GM18498 (cell line): ENCODE measurements around the gene MAP1S.
"Not testable (repeated sequence)": the region's sequence is repeated elsewhere in the genome, so short reads cannot be mapped to it uniquely, and the experiment has no call there.

ENCODE experiments used
- ATAC-seq: cut with Tn5 transposase; IDR thresholded peaks from one replicate; pipeline ENCODE4 v1.9.1; 2021; ENCODE audit warnings: mild to moderate bottlenecking, moderate library complexity; ENCODE audit not compliant: unreplicated experiment

MAP1S gene

DNA sequence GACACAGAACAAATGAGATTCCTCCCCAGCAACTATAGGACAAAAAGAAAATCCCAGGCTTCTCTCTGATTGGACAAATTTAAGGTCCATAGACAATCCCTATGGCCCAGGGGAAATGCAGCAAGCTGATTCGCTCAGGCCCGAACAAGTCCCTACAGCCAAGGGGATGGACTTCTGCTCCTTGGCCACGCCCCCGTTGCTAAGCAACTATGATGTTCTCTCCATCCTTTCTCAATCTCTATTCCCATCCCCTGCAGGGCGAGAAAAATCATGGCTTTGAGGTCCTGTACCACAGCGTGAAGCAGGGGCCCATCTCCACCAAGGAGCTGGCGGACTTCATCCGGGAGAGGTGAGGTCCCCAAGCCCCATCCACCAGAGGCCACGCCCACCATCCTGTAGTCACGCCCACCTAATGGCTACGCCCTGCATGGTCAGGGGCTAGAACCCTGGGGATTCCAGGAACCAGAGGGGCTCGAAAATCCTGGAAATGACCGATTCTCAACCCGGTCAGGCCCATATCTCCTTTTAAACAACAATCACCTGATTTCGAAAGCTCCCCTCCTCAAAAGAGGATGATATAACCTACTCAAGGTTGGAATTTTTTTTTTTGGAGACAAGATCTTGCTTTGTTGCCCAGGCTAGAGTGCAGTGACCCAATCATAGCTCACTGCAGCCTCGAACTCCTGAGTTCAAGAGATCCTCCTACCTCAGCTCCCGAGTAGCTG lies 43.4 kb downstream of the MAP1S start:
- no peak for ATAC-seq

DNA sequence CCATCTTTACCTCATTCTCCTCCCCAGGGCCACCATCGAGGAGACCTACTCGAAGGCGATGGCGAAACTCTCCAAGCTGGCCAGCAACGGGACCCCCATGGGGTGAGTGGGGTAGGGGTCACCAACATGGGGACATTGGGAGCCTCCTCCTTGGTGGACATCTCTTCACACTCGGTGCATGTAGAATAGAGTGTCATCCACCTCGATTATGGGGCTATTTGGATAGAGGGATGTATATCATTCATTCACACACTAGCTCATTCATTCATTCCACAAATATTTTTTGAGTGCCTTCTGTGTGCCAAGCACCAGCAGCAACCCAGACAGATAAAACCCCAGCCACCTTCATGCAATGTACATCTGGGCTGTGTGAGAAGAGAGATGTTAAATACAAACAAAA lies 45.1 kb downstream of the MAP1S start:
- no peak for ATAC-seq

DNA sequence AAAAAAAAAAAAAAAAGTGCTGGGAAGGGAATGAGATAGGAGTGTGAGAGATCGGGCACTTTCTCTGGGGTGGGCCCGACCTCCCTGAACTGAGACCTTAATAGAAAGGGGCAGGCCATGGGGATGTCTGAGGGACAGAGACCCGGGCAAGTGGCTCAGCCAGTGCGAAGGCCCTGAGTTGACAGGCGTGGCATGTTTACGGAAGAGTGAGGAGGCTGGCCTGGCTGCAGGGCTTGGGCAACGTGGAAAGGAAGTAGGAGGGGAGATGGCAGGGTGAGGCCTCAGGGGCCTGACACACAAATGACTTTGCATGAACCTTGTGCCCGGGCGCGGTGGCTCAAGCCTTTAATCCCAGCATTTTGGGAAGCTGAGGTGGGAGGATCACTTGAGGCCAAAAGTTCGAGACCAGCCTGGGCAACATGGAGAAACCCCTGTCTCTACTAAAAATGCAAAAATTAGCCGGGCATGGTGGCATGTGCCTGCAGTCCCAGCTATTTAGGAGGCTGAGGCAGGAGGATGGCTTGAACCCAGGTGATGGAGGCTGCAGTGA lies 45.9 kb downstream of the MAP1S start:
- ATAC-seq = no peak

DNA sequence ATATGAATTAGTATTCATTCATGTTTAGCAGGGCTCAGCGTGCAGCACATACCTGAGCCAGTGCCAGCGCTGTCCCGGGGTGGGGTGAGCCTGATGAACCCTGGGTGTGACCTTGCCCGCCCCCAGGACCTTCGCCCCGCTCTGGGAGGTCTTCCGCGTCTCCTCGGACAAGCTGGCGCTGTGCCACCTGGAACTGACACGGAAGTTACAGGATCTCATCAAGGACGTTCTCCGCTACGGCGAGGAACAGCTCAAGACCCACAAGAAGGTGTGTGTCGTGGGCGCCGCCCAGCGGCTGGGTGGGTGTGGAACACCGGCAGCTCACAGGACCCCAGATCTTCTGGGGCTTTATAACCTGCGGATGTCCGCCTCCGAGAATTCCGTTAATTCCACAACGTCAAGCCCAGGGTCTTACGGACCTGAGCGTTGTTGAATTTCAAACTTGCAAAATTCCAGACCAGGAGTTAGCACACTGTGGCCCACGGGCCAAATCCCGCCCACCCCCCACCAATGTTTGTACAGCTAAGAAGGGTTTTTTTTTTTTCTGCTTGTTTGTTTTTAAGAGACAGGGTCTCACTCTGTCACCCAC lies 47.4 kb downstream of the MAP1S start:
- no peak for ATAC-seq

DNA sequence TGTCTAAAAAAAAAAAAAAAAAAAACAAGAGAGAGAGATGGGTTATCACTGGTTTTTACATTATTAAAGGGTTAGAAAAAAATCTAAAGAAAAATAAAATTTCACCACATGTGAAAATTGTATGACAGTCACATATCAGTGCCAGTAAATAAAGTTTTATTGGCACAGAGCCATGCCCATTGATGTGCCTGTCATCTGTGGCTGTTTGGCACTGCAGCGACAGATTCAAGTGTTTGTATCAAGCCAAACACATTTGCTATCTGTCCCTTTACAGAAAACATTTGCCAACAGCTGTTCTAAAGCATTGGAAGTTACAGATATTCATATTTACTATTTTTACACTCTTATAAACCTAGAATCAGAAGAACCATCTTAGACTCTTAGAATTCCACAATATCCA lies 48.3 kb downstream of the MAP1S start:
- ATAC-seq = no peak

DNA sequence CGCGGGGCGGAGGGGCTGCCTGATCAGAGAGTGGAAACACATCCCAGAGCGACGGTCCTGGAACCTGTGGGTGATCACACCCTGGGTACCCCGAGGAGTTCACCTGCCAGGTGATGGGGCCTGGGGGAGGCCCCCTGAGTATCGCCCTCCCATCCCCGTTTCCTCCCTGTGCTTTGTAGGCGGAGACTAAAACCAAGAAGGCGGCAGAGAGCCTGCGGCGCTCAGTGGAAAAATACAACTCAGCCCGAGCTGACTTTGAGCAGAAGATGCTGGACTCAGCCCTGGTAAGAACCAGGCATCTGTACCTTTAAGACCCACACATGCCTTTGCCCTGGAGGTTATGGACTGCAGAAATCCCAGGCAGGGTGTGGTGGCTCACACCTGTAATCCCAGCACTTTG lies 51.3 kb downstream of the MAP1S start:
- no peak for ATAC-seq

DNA sequence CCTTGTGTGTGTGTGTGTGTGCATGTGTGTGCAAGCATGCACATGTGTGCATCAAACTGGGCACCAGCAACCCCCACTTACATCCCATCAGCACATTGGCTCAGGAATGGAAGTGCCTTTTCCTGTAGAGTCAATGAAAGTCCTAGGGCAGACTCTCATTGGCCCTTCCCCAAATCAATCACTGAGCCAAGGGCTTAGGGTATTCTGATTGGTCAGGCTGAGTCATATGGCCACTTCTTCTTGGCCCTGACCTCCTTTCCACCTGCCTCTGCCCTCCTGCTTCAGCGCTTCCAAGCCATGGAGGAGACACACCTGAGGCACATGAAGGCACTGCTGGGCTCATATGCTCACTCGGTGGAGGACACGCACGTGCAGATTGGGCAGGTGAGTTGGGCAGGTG lies 52.9 kb downstream of the MAP1S start:
- ATAC-seq = no peak

DNA sequence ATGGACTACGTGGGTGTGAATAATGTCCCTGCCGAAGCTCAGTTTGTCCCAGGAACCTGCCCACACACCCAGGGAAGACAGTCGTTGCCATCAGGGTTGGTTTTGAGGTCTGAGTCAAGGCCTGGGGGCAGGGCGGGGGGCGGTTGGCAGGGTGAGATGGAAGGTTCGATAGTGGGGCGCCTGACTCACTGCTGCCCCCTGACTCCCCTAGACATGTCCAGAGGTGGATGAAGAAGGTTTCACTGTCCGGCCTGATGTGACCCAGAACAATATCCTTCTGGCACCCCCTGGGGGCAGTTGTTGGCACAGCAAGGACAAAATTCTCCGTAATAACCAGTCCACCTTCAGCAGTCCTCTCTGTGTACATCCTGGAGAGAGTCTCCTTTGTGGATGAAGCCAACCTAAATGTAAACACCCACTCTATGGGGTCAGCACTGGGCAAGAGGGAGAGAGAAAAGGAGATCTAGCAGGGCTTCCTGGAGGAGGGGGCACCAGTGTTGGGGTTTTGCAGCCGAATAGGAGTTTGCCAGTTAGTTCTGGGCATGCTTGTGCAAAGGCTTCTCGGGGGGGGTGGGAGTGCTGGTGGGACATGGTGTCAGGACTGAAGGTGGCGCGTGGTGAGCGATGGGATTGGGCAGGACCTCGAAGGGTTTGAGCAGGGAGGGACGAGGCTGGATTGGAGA lies 56.1 kb downstream of the MAP1S start:
- ATAC-seq = no peak

DNA sequence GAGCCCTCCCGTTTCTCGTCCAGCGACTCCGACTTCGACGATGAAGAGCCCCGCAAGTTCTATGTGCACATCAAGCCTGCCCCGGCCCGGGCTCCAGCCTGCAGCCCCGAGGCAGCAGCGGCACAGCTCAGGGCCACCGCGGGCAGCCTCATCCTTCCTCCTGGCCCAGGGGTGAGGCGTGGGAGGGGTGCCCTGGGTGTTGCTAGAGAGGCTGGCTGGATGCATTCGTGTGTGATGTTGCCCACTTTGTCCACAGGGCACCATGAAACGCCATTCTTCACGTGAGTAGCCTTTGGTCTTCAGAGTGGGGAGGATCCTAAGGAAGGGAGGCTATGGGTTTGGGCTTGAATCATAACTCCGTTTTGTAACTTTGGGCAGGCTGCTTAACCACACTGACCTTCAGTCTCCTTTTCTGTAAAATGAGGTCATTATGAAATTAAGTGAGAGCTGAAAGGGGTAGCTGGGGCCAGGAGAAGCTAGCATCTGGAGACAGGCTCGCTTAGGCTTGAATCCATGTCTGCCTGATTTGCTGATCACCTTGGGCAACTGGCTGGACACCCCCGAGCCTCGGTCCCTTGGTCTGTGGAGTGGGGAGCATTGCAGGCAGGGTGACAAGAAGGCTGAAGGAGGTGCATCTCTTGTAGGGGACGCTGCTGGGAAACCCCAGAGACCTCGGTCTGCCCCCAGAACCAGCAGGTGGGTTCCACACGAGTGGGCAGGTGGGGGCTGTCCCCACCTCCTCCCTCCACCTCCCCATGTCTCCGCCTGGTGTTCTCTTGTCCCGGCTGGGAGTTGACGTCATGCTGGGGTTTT lies 56.9 kb downstream of the MAP1S start:
- peak; percentile 77 for ATAC-seq

DNA sequence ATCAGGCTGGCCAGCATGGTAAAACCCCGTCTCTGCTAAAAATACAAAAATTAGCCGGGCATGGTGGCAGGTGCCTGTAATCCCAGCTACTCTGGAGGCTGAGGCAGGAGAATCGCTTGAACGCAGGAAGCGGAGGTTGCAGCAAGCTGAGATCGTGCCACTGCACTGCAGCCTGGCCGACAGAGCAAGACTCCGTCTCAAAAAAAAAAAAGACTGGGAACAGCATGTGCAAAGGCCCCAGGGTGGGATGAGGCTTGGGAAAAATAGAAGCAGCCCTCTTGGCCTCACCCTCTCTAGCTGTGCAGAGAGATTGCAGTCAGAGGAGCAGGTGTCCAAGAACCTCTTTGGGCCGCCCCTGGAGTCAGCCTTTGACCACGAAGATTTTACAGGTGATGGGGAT lies 58.6 kb downstream of the MAP1S start:
- not testable (repeated sequence) for ATAC-seq

DNA sequence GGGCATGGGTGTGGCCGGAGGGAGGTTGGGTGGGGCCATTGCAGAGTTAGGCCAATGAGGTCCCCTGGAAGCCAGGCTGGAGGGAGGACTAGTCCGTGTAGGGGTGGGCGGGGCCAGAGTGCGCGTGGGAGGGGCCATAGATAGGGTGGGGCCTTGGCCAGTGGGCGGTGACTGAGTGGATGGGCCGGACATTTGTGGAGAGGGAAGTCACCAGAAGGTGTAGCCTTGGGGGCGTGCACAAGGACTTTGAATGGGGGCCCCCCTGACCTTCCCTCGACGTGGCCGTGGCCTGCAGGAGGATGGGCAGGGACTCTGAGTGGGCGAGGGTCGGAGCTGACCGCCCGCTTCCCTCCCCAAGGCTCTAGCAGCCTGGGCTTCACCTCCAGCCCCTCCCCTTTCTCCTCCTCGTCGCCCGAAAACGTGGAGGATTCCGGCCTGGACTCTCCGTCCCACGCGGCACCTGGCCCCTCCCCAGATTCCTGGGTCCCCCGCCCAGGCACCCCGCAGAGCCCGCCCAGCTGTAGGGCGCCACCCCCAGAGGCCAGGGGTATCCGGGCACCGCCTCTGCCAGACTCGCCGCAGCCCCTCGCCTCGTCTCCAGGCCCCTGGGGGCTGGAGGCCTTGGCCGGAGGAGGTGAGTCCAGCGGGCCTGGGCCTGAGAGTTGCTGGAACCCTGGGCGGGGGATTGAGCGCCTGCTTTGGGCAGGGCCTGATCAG lies 59.1 kb downstream of the MAP1S start:
- ATAC-seq = no peak

DNA sequence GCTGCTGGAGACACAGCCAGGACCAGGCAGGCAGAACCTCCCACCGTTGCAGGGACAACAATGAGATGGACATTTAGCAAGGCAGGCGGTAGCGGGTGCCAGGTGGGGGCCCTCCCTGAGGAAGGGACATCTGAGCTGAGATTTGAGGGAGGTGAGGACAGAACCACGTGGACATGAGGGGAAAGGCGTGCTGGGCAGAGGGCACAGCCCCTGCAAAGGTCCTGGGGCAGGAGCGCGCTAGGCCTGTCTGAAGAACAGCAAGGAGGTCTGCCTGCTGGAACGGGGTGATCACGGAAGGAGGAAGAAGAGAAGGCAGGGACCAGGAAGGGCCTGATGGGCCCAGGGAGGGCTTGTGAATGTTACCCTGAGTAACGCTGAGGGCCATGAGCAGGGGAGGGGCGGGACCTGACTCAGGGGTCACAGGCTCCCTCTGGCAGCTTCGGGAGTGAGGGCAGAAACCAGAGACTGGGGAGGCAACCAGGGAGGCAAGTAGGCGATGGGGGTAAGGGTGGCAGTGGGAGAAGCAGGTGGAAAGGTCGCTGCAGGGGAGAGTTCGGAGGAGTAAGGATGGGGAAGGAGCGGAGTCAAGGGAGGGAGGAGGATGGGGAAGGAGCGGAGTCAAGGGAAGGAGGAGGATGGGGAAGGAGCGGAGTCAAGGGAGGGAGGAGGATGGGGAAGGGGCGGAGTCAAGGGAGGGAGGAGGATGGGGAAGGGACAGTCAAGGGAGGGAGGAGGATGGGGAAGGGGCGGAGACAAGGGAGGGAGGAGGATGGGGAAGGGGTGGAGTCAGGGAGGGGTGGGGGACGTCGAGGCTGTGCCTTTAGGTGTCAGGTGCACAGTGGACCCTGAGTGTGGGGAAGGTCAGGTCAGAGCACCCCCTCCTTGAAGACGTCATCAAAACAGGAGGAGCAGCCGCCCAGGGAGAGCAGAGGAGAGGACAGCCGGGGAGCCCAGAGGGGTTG lies 60.0 kb downstream of the MAP1S start:
- ATAC-seq = no peak

DNA sequence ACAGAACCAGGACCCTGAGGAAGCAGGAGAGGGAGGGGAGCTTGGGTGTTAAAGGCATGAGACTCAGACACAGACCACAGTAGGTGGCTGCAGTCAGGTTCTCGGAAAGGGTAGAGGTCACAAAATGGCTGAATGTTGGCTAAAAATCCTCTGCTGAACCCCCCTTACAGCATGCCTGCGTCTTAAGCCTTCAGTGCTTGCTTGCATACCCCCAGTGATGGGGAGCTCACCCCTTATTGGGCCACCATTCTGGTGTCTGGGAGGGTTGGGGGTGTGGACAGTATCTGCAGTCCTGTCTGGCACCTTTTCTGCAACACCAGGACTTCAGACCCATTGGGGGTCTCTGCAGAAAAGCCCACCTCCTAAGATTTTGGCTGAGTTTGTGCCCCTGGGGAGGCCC lies 61.5 kb downstream of the MAP1S start:
- no peak for ATAC-seq

DNA sequence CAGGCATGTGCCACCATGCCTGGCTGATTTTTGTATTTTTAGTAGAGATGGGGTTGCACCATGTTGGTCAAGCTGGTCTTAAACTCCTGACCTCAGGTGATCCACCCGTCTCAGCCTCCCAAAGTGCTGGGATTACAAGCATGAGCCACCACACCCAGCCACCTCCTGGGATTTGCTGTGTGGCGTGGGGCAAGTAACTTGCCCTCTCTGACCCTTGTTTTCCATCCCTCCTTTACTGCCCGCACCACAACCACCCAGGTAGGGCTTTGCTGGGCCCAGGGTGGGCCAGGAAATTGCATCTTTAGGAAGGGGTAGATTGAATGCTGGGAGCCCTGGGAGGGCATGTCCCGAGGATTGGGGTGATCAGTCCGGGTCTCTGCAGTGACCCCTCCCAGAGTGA lies 64.4 kb downstream of the MAP1S start:
- ATAC-seq = not testable (repeated sequence)
